Breast epithelium (tissue), 4 donors: ENCODE measurements around the gene GNAI3. TPM values are rescaled to one million over a fixed set of nuclear protein-coding genes. Genes with fewer than 3 reads are reported as not detected.

Experiments
- DNase-seq, 2 donors: peaks; one replicate each; pipeline ENCODE4 v3.0.0-alpha.2; 2019; ENCODE audit warnings: low spot score in 2 of 2
- H3K27ac ChIP-seq, 2 donors: fragments of 200-600 bp; sonication (generic) in 1 of 2; one replicate each; pipeline ENCODE4 v1.5.1; 2016 to 2019; ENCODE audit warnings: mild to moderate bottlenecking in 1 of 2
- H3K27me3 ChIP-seq, 2 donors: fragments of 200-600 bp; sonication (generic) in 1 of 2; one replicate each; pipeline versions ENCODE4 v1.5.1 to v1.6.0; 2017 to 2019; ENCODE audit warnings: control low read depth in 1 of 2, mild to moderate bottlenecking in 1 of 2
- H3K36me3 ChIP-seq: fragments of 200-600 bp; one replicate; pipeline ENCODE4 v1.5.1; 2019
- H3K4me1 ChIP-seq, 2 donors: fragments of 200-600 bp; sonication (generic); one replicate each; pipeline ENCODE4 v1.5.1; 2016 to 2019; ENCODE audit warnings: control low read depth in 1 of 2
- H3K4me3 ChIP-seq, 3 donors: fragments of 200-600 bp; sonication (generic); 1 replicate in 2 of 3; 2 replicates in 1 of 3; pipeline ENCODE4 v1.5.1; 2016 to 2019; ENCODE audit warnings: mild to moderate bottlenecking in 3 of 3, moderate library complexity in 2 of 3
- H3K9me3 ChIP-seq, 2 donors: fragments of 200-600 bp; sonication (generic) in 1 of 2; one replicate each; pipeline ENCODE4 v1.5.1; 2016 to 2019; ENCODE audit warnings: control low read depth in 1 of 2
- POLR2A ChIP-seq: fragments of 450-650 bp; IDR thresholded peaks from one replicate; pipeline ENCODE4 v1.6.1; 2016; ENCODE audit warnings: antibody characterized with exemption, mild to moderate bottlenecking, moderate library complexity
- POLR2AphosphoS5 ChIP-seq, 3 donors: sonication (generic); formaldehyde crosslinking; IDR thresholded peaks; one replicate each; pipeline ENCODE4 v1.6.1; 2017; ENCODE audit warnings: antibody characterized with exemption in 3 of 3
- intact Hi-C: fragments of 100-400 bp; cut with DNase I; formaldehyde crosslinking; loops from one replicate; pipeline ENCODE4 v1.15.1; 2023; ENCODE audit warnings: low total_unique reads
- total RNA-seq, 3 donors: library from RNA; depleted of rRNA; stranded (reverse); fragments of >200 nt; gene quantifications; one replicate each; pipeline ENCODE4 v1.1.0, GENCODE V29; 2016
- TF ChIP-seq, protein P1 (sequence below), 3 donors: fragments of 450-650 bp; IDR thresholded peaks; one replicate each; pipeline ENCODE4 v1.5.1; 2016 to 2017; ENCODE audit warnings: antibody characterized with exemption in 3 of 3, mild to moderate bottlenecking in 3 of 3, moderate library complexity in 3 of 3

GNAI3 gene
- total RNA-seq, 3 donors from 2014 or later: 5.9 to 6.9 (median 6.2) TPM

DNA sequence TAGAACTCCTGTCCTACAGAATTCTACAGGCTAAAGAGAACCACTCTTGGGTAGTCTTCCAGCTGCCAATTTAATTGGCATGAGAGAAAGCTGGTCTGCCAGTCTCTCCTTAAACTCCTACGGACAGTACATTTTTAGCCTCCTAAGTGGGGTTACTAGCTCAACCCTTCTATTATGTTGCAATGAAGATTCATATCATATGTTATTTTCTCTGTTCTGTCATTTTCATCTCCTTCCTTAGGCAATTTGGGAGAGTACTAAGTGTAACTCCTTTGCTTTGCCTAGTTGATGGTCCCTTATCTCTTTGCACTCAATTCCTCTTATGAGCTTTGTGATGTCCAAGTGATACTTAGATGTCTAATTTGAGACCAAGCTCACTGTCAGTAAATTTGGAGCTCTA, 57.0 kb downstream of the GNAI3 start:
- Histone ChIP-seq H3K4me1 (no peaks in the 10 kb centered on the region), H3K4me3 (no peak overlapping the region), H3K27ac (no peak overlapping the region), H3K27me3 (no peaks in the 10 kb centered on the region), H3K9me3 (no peaks in the 10 kb centered on the region), H3K36me3 (no peaks in the 10 kb centered on the region)
- TF ChIP-seq POLR2AphosphoS5 (IDR thresholded peaks at IDR 0.05): no peak
- TF ChIP-seq, protein P1, sequence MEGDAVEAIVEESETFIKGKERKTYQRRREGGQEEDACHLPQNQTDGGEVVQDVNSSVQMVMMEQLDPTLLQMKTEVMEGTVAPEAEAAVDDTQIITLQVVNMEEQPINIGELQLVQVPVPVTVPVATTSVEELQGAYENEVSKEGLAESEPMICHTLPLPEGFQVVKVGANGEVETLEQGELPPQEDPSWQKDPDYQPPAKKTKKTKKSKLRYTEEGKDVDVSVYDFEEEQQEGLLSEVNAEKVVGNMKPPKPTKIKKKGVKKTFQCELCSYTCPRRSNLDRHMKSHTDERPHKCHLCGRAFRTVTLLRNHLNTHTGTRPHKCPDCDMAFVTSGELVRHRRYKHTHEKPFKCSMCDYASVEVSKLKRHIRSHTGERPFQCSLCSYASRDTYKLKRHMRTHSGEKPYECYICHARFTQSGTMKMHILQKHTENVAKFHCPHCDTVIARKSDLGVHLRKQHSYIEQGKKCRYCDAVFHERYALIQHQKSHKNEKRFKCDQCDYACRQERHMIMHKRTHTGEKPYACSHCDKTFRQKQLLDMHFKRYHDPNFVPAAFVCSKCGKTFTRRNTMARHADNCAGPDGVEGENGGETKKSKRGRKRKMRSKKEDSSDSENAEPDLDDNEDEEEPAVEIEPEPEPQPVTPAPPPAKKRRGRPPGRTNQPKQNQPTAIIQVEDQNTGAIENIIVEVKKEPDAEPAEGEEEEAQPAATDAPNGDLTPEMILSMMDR (IDR thresholded peaks at IDR 0.05): no peak
- no peak for TF ChIP-seq POLR2A
- DNase-seq: no peak
- intact Hi-C loops: no loop called here

DNA sequence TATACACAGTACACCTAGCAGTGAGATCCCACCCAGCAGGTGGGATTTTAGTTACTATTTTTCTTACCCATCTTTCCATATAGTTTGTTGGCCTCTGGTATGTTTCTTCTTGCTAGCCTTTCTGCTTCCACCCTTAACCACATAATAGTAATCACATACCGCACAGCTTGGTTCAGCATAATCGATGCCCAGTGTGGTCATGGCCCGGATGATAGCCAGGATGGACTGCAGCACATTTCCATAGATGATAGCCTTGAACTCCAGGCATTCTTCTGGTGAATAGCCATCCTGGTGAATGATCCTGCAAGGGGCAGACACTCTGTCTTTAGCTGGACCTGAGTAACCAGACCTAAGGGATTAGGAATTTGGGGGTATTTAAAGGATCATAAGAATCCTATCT, 61.5 kb downstream of the GNAI3 start:
- H3K4me1 ChIP-seq: no peaks in the 10 kb centered on the region
- no peak for DNase-seq
- no peaks in the 10 kb centered on the region for H3K9me3 ChIP-seq
- no peak overlapping the region for H3K27ac ChIP-seq
- H3K36me3 ChIP-seq: no peaks in the 10 kb centered on the region
- TF ChIP-seq POLR2AphosphoS5 (IDR thresholded peaks at IDR 0.05): no peak
- TF ChIP-seq, protein P1 (IDR thresholded peaks at IDR 0.05): no peak
- TF ChIP-seq POLR2A: no peak
- H3K4me3 ChIP-seq: no peak overlapping the region
- intact Hi-C loops: no loop called here
- no peaks in the 10 kb centered on the region for H3K27me3 ChIP-seq

DNA sequence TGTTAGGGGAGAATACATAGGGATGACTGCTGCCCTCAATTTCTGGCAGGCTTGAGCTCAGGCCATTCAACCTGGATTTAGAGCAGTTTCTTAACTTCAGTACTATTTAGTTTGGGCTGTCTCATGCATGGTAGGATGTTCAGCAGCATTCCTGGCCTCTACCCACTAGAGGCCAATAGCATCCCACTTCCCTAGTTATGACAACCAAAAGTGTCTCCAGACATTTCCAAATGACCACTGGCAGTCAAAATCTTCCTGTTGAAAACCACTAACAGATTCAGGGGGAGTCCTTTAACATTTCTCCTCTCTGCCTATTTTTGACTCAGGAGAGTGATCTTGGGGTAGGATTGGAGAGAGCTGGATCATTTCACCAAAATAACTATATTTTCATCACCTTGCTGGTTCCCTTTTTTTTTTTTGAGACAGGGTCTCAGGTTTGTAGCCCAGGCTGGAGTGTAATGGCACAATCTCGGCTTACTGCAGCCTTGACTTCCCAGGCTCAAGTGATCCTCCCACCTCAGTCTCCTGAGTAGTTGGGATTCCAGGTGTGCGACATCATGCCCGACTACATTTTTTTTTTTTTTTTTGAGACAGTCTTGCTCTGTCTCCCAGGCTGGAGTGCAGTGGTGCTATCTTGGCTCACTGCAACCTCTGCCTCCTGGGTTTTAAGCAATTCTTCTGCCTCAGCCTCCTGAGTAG, 62.3 kb downstream of the GNAI3 start:
- TF ChIP-seq, protein P1 (IDR thresholded peaks at IDR 0.05): no peak
- TF ChIP-seq POLR2A: no peak
- no peak for TF ChIP-seq POLR2AphosphoS5 (IDR thresholded peaks at IDR 0.05)
- no peaks in the 10 kb centered on the region for H3K9me3 ChIP-seq
- H3K4me1 ChIP-seq: no peaks in the 10 kb centered on the region
- no peaks in the 10 kb centered on the region for H3K36me3 ChIP-seq
- H3K27ac ChIP-seq: no peak overlapping the region
- no peaks in the 10 kb centered on the region for H3K27me3 ChIP-seq
- no peak overlapping the region for H3K4me3 ChIP-seq
- no peak for DNase-seq
- intact Hi-C loops: no loop called here

DNA sequence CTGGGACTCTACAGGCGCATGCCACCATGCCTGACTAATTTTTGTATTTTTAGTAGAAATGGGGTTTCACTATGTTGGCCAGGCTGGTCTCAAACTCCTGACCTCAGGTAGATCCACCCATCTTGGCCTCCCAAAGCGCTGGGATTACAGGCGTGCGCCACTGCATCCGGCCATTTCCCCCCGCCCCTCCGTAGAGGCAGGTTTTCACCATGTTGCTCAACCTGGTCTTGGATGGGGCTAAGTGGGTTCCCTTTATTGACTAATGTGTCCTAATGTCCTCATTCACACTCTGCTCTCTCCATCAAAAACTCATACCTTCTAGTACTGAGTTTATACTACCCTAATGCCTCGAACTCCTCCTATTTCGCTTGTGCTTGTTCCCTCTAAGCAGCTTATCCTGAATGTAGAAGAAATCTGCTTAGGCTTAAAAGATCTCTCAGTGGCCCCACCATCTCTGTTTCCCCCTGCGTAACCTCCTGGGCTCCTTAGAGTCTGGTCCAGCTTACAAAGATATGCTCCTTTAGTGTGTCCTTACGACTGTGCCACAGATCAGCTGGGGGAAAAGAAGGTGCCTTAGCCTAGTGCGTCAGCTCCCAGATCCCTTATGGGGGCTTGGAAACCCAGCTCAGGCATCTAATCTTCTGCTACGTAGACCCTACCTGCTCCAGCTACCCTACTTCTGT, 63.0 kb downstream of the GNAI3 start:
- Histone ChIP-seq H3K4me1 (no peaks in the 10 kb centered on the region), H3K27ac (no peak overlapping the region), H3K9me3 (no peaks in the 10 kb centered on the region), H3K36me3 (no peaks in the 10 kb centered on the region), H3K27me3 (no peaks in the 10 kb centered on the region), H3K4me3 (no peak overlapping the region)
- no peak for TF ChIP-seq POLR2A
- no peak for TF ChIP-seq POLR2AphosphoS5 (IDR thresholded peaks at IDR 0.05)
- TF ChIP-seq, protein P1 (IDR thresholded peaks at IDR 0.05): no peak
- intact Hi-C loops: no loop called here
- DNase-seq: no peak

DNA sequence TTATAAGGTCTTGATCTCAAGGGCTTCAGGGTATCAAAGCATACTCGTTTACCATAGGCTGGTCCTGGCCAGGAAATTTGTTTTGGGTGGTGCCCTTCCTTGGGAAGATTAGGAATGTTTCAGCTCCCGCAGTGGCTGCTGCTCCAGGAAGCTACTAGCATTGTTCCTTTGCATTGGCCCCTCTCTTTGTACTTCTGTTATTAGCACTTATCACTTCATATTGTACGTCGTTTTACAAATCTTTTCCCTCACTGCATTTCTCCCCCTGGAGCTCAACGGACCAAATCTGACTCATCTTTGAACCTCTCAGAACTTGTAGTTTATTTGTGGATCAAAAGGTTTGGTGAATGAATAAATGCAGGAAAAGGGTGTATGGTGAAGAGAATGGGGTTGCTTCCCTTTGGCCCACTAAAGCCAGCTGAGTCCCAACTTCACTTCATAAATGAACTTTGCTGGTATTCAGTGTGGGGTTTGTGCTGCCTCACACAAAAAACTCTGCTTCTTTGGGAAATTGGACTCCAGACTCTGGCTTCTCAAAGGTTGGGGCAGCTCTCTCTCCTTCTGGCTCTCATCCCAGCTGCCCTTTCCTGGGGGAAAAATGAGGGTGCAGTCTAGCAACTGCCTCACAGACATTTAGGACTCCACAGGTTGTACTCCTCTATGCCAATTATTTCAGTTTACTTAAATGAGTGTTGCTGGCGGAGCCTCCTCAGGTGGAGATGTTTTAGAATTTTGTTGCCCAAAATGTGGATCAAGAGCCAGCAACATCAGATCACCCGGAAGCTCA, 65.1 kb downstream of the GNAI3 start:
- no peaks in the 10 kb centered on the region for H3K9me3 ChIP-seq
- intact Hi-C loops: no loop called here
- H3K27ac ChIP-seq: no peak overlapping the region
- no peak overlapping the region for H3K4me3 ChIP-seq
- TF ChIP-seq POLR2AphosphoS5 (IDR thresholded peaks at IDR 0.05) (no peak), POLR2A (no peak)
- TF ChIP-seq, protein P1 (IDR thresholded peaks at IDR 0.05): no peak
- no peaks in the 10 kb centered on the region for H3K36me3 ChIP-seq
- no peaks in the 10 kb centered on the region for H3K27me3 ChIP-seq
- no peak for DNase-seq
- H3K4me1 ChIP-seq: no peaks in the 10 kb centered on the region
